Endothelial cell of umbilical vein (primary cell): Measurements from ENCODE around the gene RDH5. TPM values are rescaled to one million over a fixed set of nuclear protein-coding genes. Genes with fewer than 3 reads are reported as not detected.
A peak's percentile ranks its signal among the peaks of the same experiment; 100 is the strongest.

Experiments used
- BruUV-seq: library from RNA; stranded (reverse); fragments of 400-500 nt; replicated peaks from 2 replicates; lab custom pipeline; 2021; lab: Mats Ljungman, UMichigan
- CTCF ChIA-PET: fragments of 300-600, 350-600 bp; sonication (Branson Sonifier 250); formaldehyde crosslinking; loops from one replicate; lab custom pipeline; 2021; ENCODE audit warnings: antibody characterized with exemption, inconsistent platforms; lab: Charles Lee
- POLR2A ChIA-PET: fragments of 300-600, 350-600 bp; sonication (Branson Sonifier 250); formaldehyde crosslinking; loops from one replicate; lab custom pipeline; 2021; ENCODE audit warnings: antibody characterized with exemption, inconsistent platforms; lab: Charles Lee
- DNase-seq: peaks from one replicate; pipeline ENCODE4 v3.0.0-alpha.2; 2011; ENCODE audit warnings: low read depth, low spot score
- FAIRE-seq: peaks from 2 replicates; lab custom pipeline; 2011; peaks lifted over from hg19 to GRCh38; lab: Jason Lieb, UNC
- H2AFZ ChIP-seq: 2 replicates; pipeline ENCODE4 v1.6.0; 2012; ENCODE audit warnings: low read depth, low read length, control low read depth, inconsistent platforms
- H3K27ac ChIP-seq: 2 replicates; pipeline ENCODE4 v1.5.1; 2011; ENCODE audit warnings: low read depth, mild to moderate bottlenecking, control low read depth, low read length, moderate library complexity; ENCODE audit not compliant: insufficient read depth
- H3K27me3 ChIP-seq, 2 experiments: 2 replicates each; pipeline versions ENCODE4 v1.6.0 to v1.6.1; 2011; ENCODE audit warnings: low read length in 2 of 2, mixed read lengths in 1 of 2; ENCODE audit not compliant: control insufficient read depth in 2 of 2, insufficient read depth in 2 of 2
- H3K36me3 ChIP-seq, 2 experiments: 2 replicates in 1 of 2; 3 replicates in 1 of 2; pipeline ENCODE4 v1.5.1; 2011; ENCODE audit warnings: low read length in 2 of 2, mild to moderate bottlenecking in 1 of 2, moderate library complexity in 1 of 2; ENCODE audit not compliant: control insufficient read depth in 2 of 2, insufficient read depth in 2 of 2; ENCODE audit errors: extremely low read depth in 1 of 2
- H3K4me1 ChIP-seq: 3 replicates; pipeline ENCODE4 v1.5.1; 2011; ENCODE audit warnings: mild to moderate bottlenecking, low read length; ENCODE audit not compliant: control insufficient read depth, insufficient read depth; ENCODE audit errors: extremely low read depth
- H3K4me2 ChIP-seq: 2 replicates; pipeline ENCODE4 v1.6.1; 2011; ENCODE audit warnings: low read length, control low read depth, mixed read lengths; ENCODE audit not compliant: insufficient read depth
- H3K4me3 ChIP-seq, 3 experiments: fragments of 200-600 bp in 1 of 3; sonication (generic), shearing (Covaris generic) in 1 of 3; replicated peaks in 1 of 3; 2 replicates each; pipeline ENCODE4 v1.5.1; 2011 to 2016; ENCODE audit warnings: control low read depth in 3 of 3, low read length in 3 of 3, mild to moderate bottlenecking in 2 of 3, inconsistent platforms in 1 of 3, low read depth in 1 of 3, moderate library complexity in 1 of 3; ENCODE audit not compliant: insufficient read depth in 1 of 3
- H3K79me2 ChIP-seq: 2 replicates; pipeline ENCODE4 v1.6.0; 2012; ENCODE audit warnings: low read length, inconsistent platforms; ENCODE audit not compliant: control insufficient read depth, insufficient read depth
- H3K9ac ChIP-seq: replicated peaks from 2 replicates; pipeline ENCODE3; 2011; ENCODE audit warnings: low read length, control low read depth; ENCODE audit not compliant: insufficient read depth; ENCODE audit errors: extremely low read depth
- H3K9me1 ChIP-seq: replicated peaks from 3 replicates; pipeline ENCODE4 v1.6.0; 2011; ENCODE audit warnings: mild to moderate bottlenecking, low read length; ENCODE audit not compliant: control insufficient read depth, insufficient read depth; ENCODE audit errors: extremely low read depth
- H3K9me3 ChIP-seq: replicated peaks from 2 replicates; pipeline ENCODE4 v1.5.1; 2012; ENCODE audit warnings: low read length, inconsistent platforms; ENCODE audit not compliant: control insufficient read depth, insufficient read depth
- H4K20me1 ChIP-seq: replicated peaks from 2 replicates; pipeline ENCODE3; 2011; ENCODE audit warnings: mild to moderate bottlenecking, low read length; ENCODE audit not compliant: control insufficient read depth, insufficient read depth; ENCODE audit errors: extremely low read depth
- EZH2 ChIP-seq: IDR thresholded peaks from 2 replicates; pipeline ENCODE4 v1.6.1; 2012; ENCODE audit warnings: borderline replicate concordance, low read depth, mild to moderate bottlenecking, moderate library complexity, low read length, inconsistent platforms; ENCODE audit not compliant: severe bottlenecking
- FOS ChIP-seq: IDR thresholded peaks from 2 replicates; pipeline ENCODE4 v1.6.1; 2011; ENCODE audit warnings: mild to moderate bottlenecking, low read length, moderate library complexity, borderline replicate concordance; ENCODE audit not compliant: insufficient read depth
- GATA2 ChIP-seq: IDR thresholded peaks from 2 replicates; pipeline ENCODE4 v1.7.0; 2011; ENCODE audit warnings: low read depth, mild to moderate bottlenecking, moderate library complexity, mixed read lengths, low read length; ENCODE audit not compliant: insufficient read length, insufficient read depth
- JUN ChIP-seq: IDR thresholded peaks from 2 replicates; pipeline ENCODE4 v1.6.1; 2011; ENCODE audit warnings: borderline replicate concordance, low read depth; ENCODE audit not compliant: insufficient read length, insufficient read depth
- MYC ChIP-seq: IDR thresholded peaks from one replicate; pipeline ENCODE4 v1.6.1; 2011; ENCODE audit warnings: mild to moderate bottlenecking, low read depth, low read length
- POLR2A ChIP-seq: IDR thresholded peaks from 2 replicates; pipeline ENCODE4 v1.6.1; 2012; ENCODE audit warnings: low read depth, mild to moderate bottlenecking, control low read depth, low read length
- POLR2AphosphoS5 ChIP-seq: IDR thresholded peaks from 2 replicates; pipeline ENCODE4 v1.6.1; 2012; ENCODE audit warnings: low read depth, mild to moderate bottlenecking, control low read depth, low read length, moderate library complexity; ENCODE audit not compliant: insufficient read depth
- dilution Hi-C: fragments of 300-500 bp; cut with MboI; formaldehyde crosslinking; loops from one replicate; pipeline ENCODE4 v1.15.0; 2019; ENCODE audit warnings: low sequenced_read_pairs; ENCODE audit not compliant: extremely low pct_ligation_motif_present
- intact Hi-C: fragments of 100-400 bp; cut with micrococcal nuclease; formaldehyde crosslinking; loops from one replicate; pipeline ENCODE4 v1.10.0; 2022
- polyA plus RNA-seq, 4 experiments: library from polyadenylated mRNA; depleted of rRNA in 3 of 4; stranded (reverse) in 3 of 4; unstranded in 1 of 4; fragments of >200 nt; gene quantifications; 2 replicates each; pipeline versions ENCODE4 v1.2.1 to v1.2.3, GENCODE V29; 2011 to 2012; ENCODE audit warnings: missing spikeins in 1 of 4
- total RNA-seq: library from RNA; stranded (reverse); gene quantifications from 2 replicates; pipeline ENCODE4 v1.2.3, GENCODE V29; 2021
- TF ChIP-seq, protein P1 (sequence below): IDR thresholded peaks from 2 replicates; pipeline ENCODE4 v1.6.1; 2011; ENCODE audit not compliant: insufficient read depth, insufficient read length
- TF ChIP-seq, protein P2 (sequence below), 2 donors: IDR thresholded peaks; 1 replicate in 1 of 2; 2 replicates in 1 of 2; pipeline ENCODE4 v1.5.1; 2011; ENCODE audit warnings: low read length in 2 of 2, mild to moderate bottlenecking in 2 of 2, moderate library complexity in 2 of 2, control low read depth in 1 of 2, inconsistent platforms in 1 of 2, low read depth in 1 of 2; ENCODE audit not compliant: insufficient read depth in 1 of 2; ENCODE audit errors: extremely low read depth in 1 of 2

RDH5 gene
- total and polyA plus RNA-seq, 2 donors (not counting 3 experiments of a cell fraction or from before 2014, with no cell fraction given) = 2.7 to 3.7 TPM

DNA sequence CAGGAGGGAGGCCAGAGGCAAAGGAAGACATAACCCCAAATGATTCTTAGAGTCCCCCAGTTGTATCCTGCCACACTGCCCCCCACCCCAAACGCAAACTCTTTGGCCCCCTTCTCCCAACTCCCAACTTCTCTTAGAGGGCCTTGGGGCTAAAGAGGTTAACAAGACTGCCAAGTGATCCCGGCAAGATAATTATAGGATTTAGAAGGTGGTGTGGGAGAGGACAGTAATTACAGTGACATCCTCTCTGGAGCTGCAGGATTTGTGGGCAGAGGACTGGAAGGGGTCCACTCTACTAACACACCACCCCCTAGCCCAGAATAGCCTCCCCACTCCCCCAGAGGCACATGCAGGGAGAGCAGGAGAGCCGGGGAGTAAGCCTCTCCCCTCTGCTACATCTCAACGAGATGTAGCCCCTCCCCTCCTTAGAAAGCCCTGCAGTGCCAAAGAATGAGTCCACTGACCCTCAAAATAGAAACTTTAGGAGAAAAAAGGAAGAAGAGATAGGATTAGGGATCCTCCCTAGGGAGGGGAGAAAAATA is 17.5 kb downstream of the RDH5 start:
- Histone ChIP-seq H3K4me2 (peak overlapping the region; percentile 99), H3K36me3 (no peaks in the 10 kb centered on the region), H3K9me1 (no peaks in the 10 kb centered on the region), H3K9me3 (no peaks in the 10 kb centered on the region), H3K9ac (no peak overlapping the region), H4K20me1 (no peaks in the 10 kb centered on the region), H3K27ac (no peak overlapping the region), H3K4me1 (peaks cover 13% of the 10 kb centered on the region), H3K27me3 (no peaks in the 10 kb centered on the region), H3K4me3 (no peak overlapping the region), H3K79me2 (no peaks in the 10 kb centered on the region), H2AFZ (peak overlapping the region; percentile 95)
- intact Hi-C loops (loop anchor here (1.0 to 5.0 kb wide), 10 partner anchors 8 to 895 kb away; partner anchors contain the start of genes CD63, ORMDL2, PA2G4 and RPS26), dilution Hi-C loops (no loop called here)
- no TSS peak for BruUV-seq
- CTCF ChIA-PET = interaction anchor here (0.8 to 8.2 kb wide), 41 partner anchors 8 to 549 kb away, joined by 3 to 151 read pairs (median 7); partner anchors contain the start of genes BLOC1S1, CD63, DNAJC14 and ORMDL2
- POLR2A ChIA-PET = interaction anchor here (0.5 to 0.9 kb wide), 3 partner anchors 7 to 425 kb away, joined by 4 to 6 read pairs (median 5); partner anchors contain the start of gene CD63
- no peak for FAIRE-seq
- DNase-seq = no peak
- TF ChIP-seq, protein P1, sequence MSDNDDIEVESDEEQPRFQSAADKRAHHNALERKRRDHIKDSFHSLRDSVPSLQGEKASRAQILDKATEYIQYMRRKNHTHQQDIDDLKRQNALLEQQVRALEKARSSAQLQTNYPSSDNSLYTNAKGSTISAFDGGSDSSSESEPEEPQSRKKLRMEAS = no peak
- TF ChIP-seq MYC = no peak
- TF ChIP-seq POLR2A = no peak
- TF ChIP-seq JUN = no peak
- no peak for TF ChIP-seq POLR2AphosphoS5
- TF ChIP-seq EZH2 = no peak
- no peak for TF ChIP-seq GATA2
- TF ChIP-seq, protein P2, sequence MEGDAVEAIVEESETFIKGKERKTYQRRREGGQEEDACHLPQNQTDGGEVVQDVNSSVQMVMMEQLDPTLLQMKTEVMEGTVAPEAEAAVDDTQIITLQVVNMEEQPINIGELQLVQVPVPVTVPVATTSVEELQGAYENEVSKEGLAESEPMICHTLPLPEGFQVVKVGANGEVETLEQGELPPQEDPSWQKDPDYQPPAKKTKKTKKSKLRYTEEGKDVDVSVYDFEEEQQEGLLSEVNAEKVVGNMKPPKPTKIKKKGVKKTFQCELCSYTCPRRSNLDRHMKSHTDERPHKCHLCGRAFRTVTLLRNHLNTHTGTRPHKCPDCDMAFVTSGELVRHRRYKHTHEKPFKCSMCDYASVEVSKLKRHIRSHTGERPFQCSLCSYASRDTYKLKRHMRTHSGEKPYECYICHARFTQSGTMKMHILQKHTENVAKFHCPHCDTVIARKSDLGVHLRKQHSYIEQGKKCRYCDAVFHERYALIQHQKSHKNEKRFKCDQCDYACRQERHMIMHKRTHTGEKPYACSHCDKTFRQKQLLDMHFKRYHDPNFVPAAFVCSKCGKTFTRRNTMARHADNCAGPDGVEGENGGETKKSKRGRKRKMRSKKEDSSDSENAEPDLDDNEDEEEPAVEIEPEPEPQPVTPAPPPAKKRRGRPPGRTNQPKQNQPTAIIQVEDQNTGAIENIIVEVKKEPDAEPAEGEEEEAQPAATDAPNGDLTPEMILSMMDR (IDR thresholded peaks at IDR 0.05; ENCODE audit: extremely low read depth in 1 of 2, insufficient read depth in 1 of 2, low read depth in 1 of 2, low read length in 2 of 2) = no peak
- TF ChIP-seq FOS = no peak
